Stimulated activated CD8-positive, alpha-beta memory T cell treated with anti-CD3 and anti-CD28 coated beads, Interleukin-7, amount 100 ng/mL, for 48 hours (primary cell): ENCODE results near the gene OR10K2.
"Not testable (repeated sequence)": the region's sequence is repeated elsewhere in the genome, so short reads cannot be mapped to it uniquely, and the experiment has no call there.

ENCODE experiments used
- DNase-seq, 2 donors: peaks; one replicate each; pipeline ENCODE4 v3.0.0-alpha.2; 2020; ENCODE audit warnings: low read depth in 1 of 2; ENCODE audit errors: extremely low read depth in 1 of 2

The OR10K2 gene

GRCh38 chr1:158374101-158374500 is 51.9 kb downstream of the OR10K2 start:
- not testable (repeated sequence) for DNase-seq

- peak; percentile 33 to 40 for DNase-seq
Observed at GRCh38 chr1:158371188-158371953, 54.7 kb downstream of the OR10K2 start.
